GM12878 (cell line): Measurements from ENCODE around the gene SASH1. TPM values are rescaled to one million over a fixed set of nuclear protein-coding genes. Genes with fewer than 3 reads are reported as not detected.

Experiments used
- ATAC-seq: fragments of 200-7000 bp; cut with Tn5 transposase; 3 replicates; pipeline ENCODE4 v1.9.1; 2020; ENCODE audit warnings: mild to moderate bottlenecking, moderate library complexity
- BruUV-seq: library from RNA; stranded (reverse); fragments of 400-500 nt; replicated peaks from 2 replicates; lab custom pipeline; 2021; lab: Mats Ljungman, UMichigan
- CTCF ChIA-PET: fragments of 300-600 bp; sonication (Branson Sonifier 250); formaldehyde crosslinking; extraction: SDS; loops from one replicate; lab custom pipeline; 2021; ENCODE audit warnings: inconsistent platforms; lab: Yijun Ruan, JAX
- POLR2A ChIA-PET: fragments of 350-600 bp; formaldehyde crosslinking; extraction: SDS; loops from one replicate; lab custom pipeline; 2021; ENCODE audit warnings: inconsistent platforms; lab: Charles Lee
- RAD21 ChIA-PET: fragments of 300-600 bp; sonication (Branson Sonifier 250); formaldehyde crosslinking; loops from one replicate; lab custom pipeline; 2023; ENCODE audit warnings: antibody characterized with exemption; ENCODE audit not compliant: unreplicated experiment; lab: Charles Lee
- SMC1A ChIA-PET: fragments of 300-600 bp; sonication (Branson Sonifier 250); formaldehyde crosslinking; loops from one replicate; lab custom pipeline; 2023; ENCODE audit not compliant: unreplicated experiment, uncharacterized antibody; lab: Charles Lee
- DNase-seq: peaks from one replicate; pipeline ENCODE4 v3.0.0-alpha.2; 2011; ENCODE audit warnings: low read depth, low spot score
- FAIRE-seq: peaks from 3 replicates; lab custom pipeline; 2011; peaks lifted over from hg19 to GRCh38; lab: Jason Lieb, UNC
- H2AFZ ChIP-seq: 2 replicates; pipeline ENCODE4 v1.6.0; 2011; ENCODE audit warnings: low read depth, low read length, control low read depth; ENCODE audit not compliant: control insufficient read depth
- H3K27ac ChIP-seq: 2 replicates; pipeline ENCODE4 v1.5.1; 2011; ENCODE audit warnings: control low read depth; ENCODE audit not compliant: control insufficient read depth, insufficient read depth
- H3K27me3 ChIP-seq, 2 experiments: replicated peaks in 1 of 2; 2 replicates each; pipeline versions ENCODE4 v1.6.0 to v1.6.1; 2011; ENCODE audit warnings: low read length in 1 of 2; ENCODE audit not compliant: control insufficient read depth in 2 of 2, insufficient read depth in 2 of 2
- H3K36me3 ChIP-seq, 2 experiments: 2 replicates each; pipeline ENCODE4 v1.5.1; 2011; ENCODE audit warnings: low read length in 1 of 2; ENCODE audit not compliant: control insufficient read depth in 2 of 2, insufficient read depth in 2 of 2
- H3K4me1 ChIP-seq: 2 replicates; pipeline ENCODE4 v1.6.1; 2011; ENCODE audit warnings: mild to moderate bottlenecking, low read length, moderate library complexity, mixed read lengths; ENCODE audit not compliant: control insufficient read depth, insufficient read depth
- H3K4me2 ChIP-seq: 2 replicates; pipeline ENCODE4 v1.6.0; 2011; ENCODE audit warnings: control low read depth; ENCODE audit not compliant: control insufficient read depth, insufficient read depth
- H3K4me3 ChIP-seq: fragments of 200-600 bp; sonication (generic); 2 replicates; pipeline ENCODE4 v1.5.1; 2016
- H3K79me2 ChIP-seq: 2 replicates; pipeline ENCODE4 v1.6.0; 2011; ENCODE audit warnings: low read length; ENCODE audit not compliant: control insufficient read depth, insufficient read depth
- H3K9ac ChIP-seq: 2 replicates; pipeline ENCODE4 v1.8.0; 2011; ENCODE audit warnings: low read length, control low read depth, mixed read lengths; ENCODE audit not compliant: control insufficient read depth, insufficient read depth
- H3K9me3 ChIP-seq: replicated peaks from 3 replicates; pipeline ENCODE4 v1.5.1; 2011; ENCODE audit warnings: mild to moderate bottlenecking, low read length; ENCODE audit not compliant: control insufficient read depth, insufficient read depth
- H4K20me1 ChIP-seq: 2 replicates; pipeline ENCODE4 v1.6.0; 2011; ENCODE audit not compliant: control insufficient read depth, insufficient read depth
- ATF7 ChIP-seq: fragments of 450-650 bp; IDR thresholded peaks from 2 replicates; pipeline ENCODE4 v1.6.1; 2016; ENCODE audit warnings: low read depth, mild to moderate bottlenecking
- BCL3 ChIP-seq: IDR thresholded peaks from 2 replicates; pipeline ENCODE4 v1.6.1; 2011; ENCODE audit warnings: borderline replicate concordance, low read depth, mild to moderate bottlenecking, moderate library complexity, low read length; ENCODE audit not compliant: insufficient read depth, poor library complexity, severe bottlenecking
- EZH2 ChIP-seq: IDR thresholded peaks from 2 replicates; pipeline ENCODE4 v1.6.1; 2012; ENCODE audit warnings: low read depth, mild to moderate bottlenecking, control low read depth, inconsistent platforms, low read length, borderline replicate concordance; ENCODE audit not compliant: control insufficient read depth
- IRF4 ChIP-seq: IDR thresholded peaks from 2 replicates; pipeline ENCODE4 v1.6.1; 2011; ENCODE audit warnings: low read depth, low read length
- IRF5 ChIP-seq: fragments of 450-650 bp; IDR thresholded peaks from 2 replicates; pipeline ENCODE4 v1.6.1; 2017; ENCODE audit warnings: borderline replicate concordance
- MEF2B ChIP-seq: fragments of 450-650 bp; IDR thresholded peaks from 2 replicates; pipeline ENCODE4 v1.6.1; 2018; ENCODE audit warnings: mild to moderate bottlenecking, moderate library complexity; ENCODE audit not compliant: partially characterized antibody, poor library complexity, severe bottlenecking
- NR2F1 ChIP-seq: fragments of 450-650 bp; conservative IDR thresholded peaks from 2 replicates; pipeline ENCODE4 v1.6.1; 2017; ENCODE audit warnings: mild to moderate bottlenecking
- RUNX3 ChIP-seq: IDR thresholded peaks from 2 replicates; pipeline ENCODE4 v1.6.1; 2012; ENCODE audit warnings: low read length, inconsistent platforms
- SKIL ChIP-seq: fragments of 450-650 bp; IDR thresholded peaks from 2 replicates; pipeline ENCODE4 v1.6.1; 2017; ENCODE audit warnings: mild to moderate bottlenecking, low read depth, inconsistent platforms; ENCODE audit not compliant: poor library complexity, severe bottlenecking
- SMARCA5 ChIP-seq: fragments of 450-650 bp; IDR thresholded peaks from 2 replicates; pipeline ENCODE4 v1.6.1; 2017; ENCODE audit warnings: mild to moderate bottlenecking
- SUPT20H ChIP-seq: IDR thresholded peaks from 2 replicates; pipeline ENCODE4 v1.6.1; 2011; ENCODE audit warnings: low read depth, mild to moderate bottlenecking, low read length, moderate library complexity, borderline replicate concordance; ENCODE audit not compliant: control insufficient read depth
- TCF3 ChIP-seq: IDR thresholded peaks from 2 replicates; pipeline ENCODE4 v1.6.1; 2012; ENCODE audit warnings: low read depth, mild to moderate bottlenecking, low read length, borderline replicate concordance; ENCODE audit not compliant: insufficient read depth
- WGBS: methylation state at CpG from one replicate; pipeline ENCODE4 v1.1.6; 2016; ENCODE audit warnings: low lambda C conversion rate; ENCODE audit not compliant: insufficient replicate concordance, insufficient coverage; ENCODE audit errors: missing lambda C conversion rate; 5-methylcytosine and 5-hydroxymethylcytosine counted together
- in situ Hi-C: fragments of 300-500 bp; cut with MboI; formaldehyde crosslinking; loops from 9 replicates; pipeline ENCODE4 v1.14.3; 2018; ENCODE audit warnings: mixed read lengths
- intact Hi-C: fragments of 100-400 bp; cut with micrococcal nuclease; formaldehyde crosslinking; loops from one replicate; pipeline ENCODE4 v1.14.2; 2022; ENCODE audit not compliant: unreplicated experiment
- polyA plus RNA-seq, 11 experiments: library from polyadenylated mRNA; depleted of rRNA in 4 of 11; unstranded in 6 of 11; stranded (reverse) in 5 of 11; fragments of >200 nt; fragmentation: Nextera tagmentation in 4 of 11; fragmentation: Illumina TruSeq in 1 of 11; extraction: Ambion mirVana in 4 of 11; extraction: Trizol in 1 of 11; gene quantifications; 1 replicate in 1 of 11; 2 replicates in 10 of 11; pipeline versions ENCODE4 v1.2.1 to v1.2.3, GENCODE V29; 2011 to 2016; ENCODE audit warnings: inconsistent platforms in 2 of 11, missing spikeins in 2 of 11, low read depth in 1 of 11
- total RNA-seq, 4 experiments: library from RNA; depleted of rRNA in 3 of 4; stranded (reverse); fragments of >200 nt in 3 of 4; fragmentation: Illumina TruSeq in 1 of 4; extraction: Trizol in 1 of 4; gene quantifications; 2 replicates each; pipeline versions ENCODE4 v1.2.1 to v1.2.3, GENCODE V29; 2013 to 2021

Gene SASH1
- total and polyA plus RNA-seq, 10 of the 15 experiments (the other 5 are each of a cell fraction or from before 2014, with no cell fraction given), result 0.01 to 0.73 (median 0.14) TPM; not detected in 4

GRCh38 chr6:148438632-148439031 is 96.0 kb downstream of the SASH1 start:
- H4K20me1 ChIP-seq, result no peaks in the 10 kb centered on the region
- no peaks in the 10 kb centered on the region for H3K9me3 ChIP-seq
- H3K79me2 ChIP-seq, result no peaks in the 10 kb centered on the region
- no peak overlapping the region for H3K4me2 ChIP-seq
- no peaks in the 10 kb centered on the region for H3K4me1 ChIP-seq
- TF ChIP-seq TCF3, result no peak
- TF ChIP-seq NR2F1, result no peak
- TF ChIP-seq MEF2B, result no peak
- no peak for TF ChIP-seq RUNX3
- TF ChIP-seq ATF7, result no peak
- no peak for TF ChIP-seq SUPT20H
- TF ChIP-seq EZH2, result no peak
- TF ChIP-seq IRF4, result no peak
- TF ChIP-seq BCL3, result no peak
- no peak for TF ChIP-seq SKIL
- no peak for TF ChIP-seq IRF5
- no peak for TF ChIP-seq SMARCA5
- ChIA-PET SMC1A (no interaction called here), CTCF (no interaction called here), POLR2A (no interaction called here), RAD21 (no interaction called here)
- in situ Hi-C loops (no loop called here), intact Hi-C loops (no loop called here)
- DNase-seq, result no peak
- BruUV-seq, result no TSS peak
- no peak overlapping the region for H3K27ac ChIP-seq
- 63% methylated on average over 6 of the region's 7 CpGs for WGBS
- no peak overlapping the region for H2AFZ ChIP-seq
- no peaks in the 10 kb centered on the region for H3K27me3 ChIP-seq
- no peak overlapping the region for H3K4me3 ChIP-seq
- no peak for FAIRE-seq
- no peak overlapping the region for H3K9ac ChIP-seq
- H3K36me3 ChIP-seq, result no peaks in the 10 kb centered on the region
- no peak for ATAC-seq
